Thyroid gland (tissue), 4 donors: ENCODE measurements around the gene HPS4.

Source experiments
- POLR2A ChIP-seq, 2 donors: fragments of 450-650 bp; IDR thresholded peaks; one replicate each; pipeline ENCODE4 v1.6.1; 2017; ENCODE audit warnings: antibody characterized with exemption in 2 of 2, mild to moderate bottlenecking in 2 of 2, moderate library complexity in 1 of 2
- TF ChIP-seq, protein P1 (sequence below), 6 experiments: fragments of 200-600 bp in 3 of 6; fragments of 450-650 bp in 3 of 6; sonication (generic) in 3 of 6; IDR thresholded peaks; one replicate each; pipeline ENCODE4 v1.5.1; 2016 to 2019; ENCODE audit warnings: antibody characterized with exemption in 6 of 6, mild to moderate bottlenecking in 2 of 6, inconsistent platforms in 1 of 6, moderate library complexity in 1 of 6

DNA sequence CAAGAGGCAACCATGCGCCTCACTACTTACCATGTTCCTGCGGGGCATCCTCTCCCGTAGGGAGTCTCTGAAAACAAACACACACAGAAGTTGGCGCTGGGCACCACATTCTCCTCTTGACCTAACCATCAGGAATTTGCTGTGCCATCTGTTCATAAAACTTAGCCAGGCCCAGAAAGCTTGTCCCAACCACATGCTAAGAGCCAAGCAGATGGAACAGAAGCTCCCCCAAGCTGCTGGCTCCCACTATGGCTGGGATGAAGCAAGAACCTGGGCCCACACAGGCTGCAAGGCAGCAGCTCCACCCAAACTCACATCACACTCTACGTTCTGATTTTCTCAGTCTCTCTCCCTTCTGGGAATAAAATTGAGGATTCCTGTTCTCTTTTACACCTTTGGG, 17.4 kb downstream of the HPS4 start:
- TF ChIP-seq, protein P1, sequence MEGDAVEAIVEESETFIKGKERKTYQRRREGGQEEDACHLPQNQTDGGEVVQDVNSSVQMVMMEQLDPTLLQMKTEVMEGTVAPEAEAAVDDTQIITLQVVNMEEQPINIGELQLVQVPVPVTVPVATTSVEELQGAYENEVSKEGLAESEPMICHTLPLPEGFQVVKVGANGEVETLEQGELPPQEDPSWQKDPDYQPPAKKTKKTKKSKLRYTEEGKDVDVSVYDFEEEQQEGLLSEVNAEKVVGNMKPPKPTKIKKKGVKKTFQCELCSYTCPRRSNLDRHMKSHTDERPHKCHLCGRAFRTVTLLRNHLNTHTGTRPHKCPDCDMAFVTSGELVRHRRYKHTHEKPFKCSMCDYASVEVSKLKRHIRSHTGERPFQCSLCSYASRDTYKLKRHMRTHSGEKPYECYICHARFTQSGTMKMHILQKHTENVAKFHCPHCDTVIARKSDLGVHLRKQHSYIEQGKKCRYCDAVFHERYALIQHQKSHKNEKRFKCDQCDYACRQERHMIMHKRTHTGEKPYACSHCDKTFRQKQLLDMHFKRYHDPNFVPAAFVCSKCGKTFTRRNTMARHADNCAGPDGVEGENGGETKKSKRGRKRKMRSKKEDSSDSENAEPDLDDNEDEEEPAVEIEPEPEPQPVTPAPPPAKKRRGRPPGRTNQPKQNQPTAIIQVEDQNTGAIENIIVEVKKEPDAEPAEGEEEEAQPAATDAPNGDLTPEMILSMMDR (IDR thresholded peaks at IDR 0.05) = no peak
- TF ChIP-seq POLR2A (IDR thresholded peaks at IDR 0.05) = no peak
